T-helper 17 cell (primary cell): ENCODE measurements around the gene BAG1. TPM values are rescaled to one million over a fixed set of nuclear protein-coding genes. Genes with fewer than 3 reads are reported as not detected.
A peak's percentile ranks its signal among the peaks of the same experiment; 100 is the strongest.

Experiments
- ATAC-seq: fragments of 150-1000 bp; cut with Tn5 transposase; 2 replicates; pipeline ENCODE4 v1.10.0; 2021; ENCODE audit warnings: mild to moderate bottlenecking, moderate library complexity
- DNase-seq, 3 donors: peaks; one replicate each; pipeline versions ENCODE4 v3.0.0 to v3.0.0-alpha.2; 2020 to 2021
- H3K9me3 ChIP-seq: one replicate; pipeline ENCODE4 v1.7.0; 2013; ENCODE audit warnings: low read length, mild to moderate bottlenecking; ENCODE audit not compliant: control insufficient read depth, poor library complexity, severe bottlenecking
- H3K27ac Mint-ChIP-seq: one replicate; pipeline ENCODE4 v1.8.0; 2022; ENCODE audit warnings: mild to moderate bottlenecking, moderate library complexity, mixed read lengths
- H3K27me3 Mint-ChIP-seq: one replicate; pipeline ENCODE4 v1.8.0; 2022; ENCODE audit warnings: mixed read lengths
- H3K36me3 Mint-ChIP-seq: one replicate; pipeline ENCODE4 v1.8.0; 2022; ENCODE audit warnings: low read depth, mixed read lengths
- H3K4me1 Mint-ChIP-seq: one replicate; pipeline ENCODE4 v1.8.0; 2022; ENCODE audit warnings: mild to moderate bottlenecking, mixed read lengths
- H3K4me3 Mint-ChIP-seq: one replicate; pipeline ENCODE4 v1.8.0; 2022; ENCODE audit warnings: mild to moderate bottlenecking, moderate library complexity, mixed read lengths
- total RNA-seq, 4 donors: library from RNA in 2 of 4; stranded (reverse) in 2 of 4; gene quantifications; one replicate each; pipeline ENCODE4 v1.2.3 and lab custom pipeline; 2022 to 2026

BAG1 gene
- total RNA-seq, 2 donors from 2014 or later = 51.6 to 62.5 TPM

- ATAC-seq (no peak), DNase-seq (no peak)
- Mint-ChIP-seq H3K27ac (peak overlapping the region; percentile 97), H3K4me1 (peaks cover 43% of the 10 kb centered on the region), H3K27me3 (no peaks in the 10 kb centered on the region), H3K36me3 (peaks cover 14% of the 10 kb centered on the region), H3K4me3 (no peak overlapping the region)
- no peaks in the 10 kb centered on the region for H3K9me3 ChIP-seq
Measured at GRCh38 chr9:33267151-33267767, 2.8 kb upstream of the BAG1 start.

GRCh38 chr9:33265211-33265865 lies 830 bp upstream of the BAG1 start:
- no peaks in the 10 kb centered on the region for H3K9me3 ChIP-seq
- Mint-ChIP-seq H3K36me3 (peaks cover 12% of the 10 kb centered on the region), H3K4me3 (peak overlapping the region; percentile 97), H3K27me3 (no peaks in the 10 kb centered on the region), H3K4me1 (peaks cover 37% of the 10 kb centered on the region), H3K27ac (peak overlapping the region; percentile 97)
- no peak for ATAC-seq
- DNase-seq = no peak

- DNase-seq (peak; percentile 16 to 28 (median 27)), ATAC-seq (no peak)
- H3K27me3 Mint-ChIP-seq = no peaks in the 10 kb centered on the region
- H3K36me3 Mint-ChIP-seq = peaks cover 13% of the 10 kb centered on the region
- H3K4me1 Mint-ChIP-seq = peaks cover 37% of the 10 kb centered on the region
- peak overlapping the region; percentile 97 for H3K4me3 Mint-ChIP-seq
- H3K27ac Mint-ChIP-seq = peak overlapping the region; percentile 97
- H3K9me3 ChIP-seq = no peaks in the 10 kb centered on the region
Measured at GRCh38 chr9:33264003-33264472, 470 bp downstream of the BAG1 start.

- Mint-ChIP-seq H3K36me3 (peaks cover 13% of the 10 kb centered on the region), H3K27me3 (no peaks in the 10 kb centered on the region), H3K27ac (peak overlapping the region; percentile 97), H3K4me1 (peaks cover 39% of the 10 kb centered on the region), H3K4me3 (peak overlapping the region; percentile 97)
- no peaks in the 10 kb centered on the region for H3K9me3 ChIP-seq
- ATAC-seq = no peak
- no peak for DNase-seq
Measured at GRCh38 chr9:33263131-33264002, 1.1 kb downstream of the BAG1 start.

- DNase-seq (no peak), ATAC-seq (no peak)
- Mint-ChIP-seq H3K4me1 (peaks cover 23% of the 10 kb centered on the region), H3K27ac (no peak overlapping the region), H3K4me3 (no peak overlapping the region), H3K27me3 (no peaks in the 10 kb centered on the region), H3K36me3 (peaks cover 5% of the 10 kb centered on the region)
- no peaks in the 10 kb centered on the region for H3K9me3 ChIP-seq
Measured at GRCh38 chr9:33260372-33260771, 4.1 kb downstream of the BAG1 start.

GRCh38 chr9:33257276-33257675 lies 7.2 kb downstream of the BAG1 start:
- Mint-ChIP-seq H3K4me3 (no peak overlapping the region), H3K36me3 (peaks cover 12% of the 10 kb centered on the region), H3K27me3 (no peaks in the 10 kb centered on the region), H3K27ac (no peak overlapping the region), H3K4me1 (peaks cover 7% of the 10 kb centered on the region)
- H3K9me3 ChIP-seq = no peaks in the 10 kb centered on the region
- ATAC-seq (no peak), DNase-seq (no peak)

- H3K9me3 ChIP-seq = no peaks in the 10 kb centered on the region
- DNase-seq (no peak), ATAC-seq (no peak)
- Mint-ChIP-seq H3K4me3 (no peak overlapping the region), H3K27me3 (no peaks in the 10 kb centered on the region), H3K36me3 (peaks cover 12% of the 10 kb centered on the region), H3K27ac (no peak overlapping the region), H3K4me1 (peaks cover 7% of the 10 kb centered on the region)
Measured at GRCh38 chr9:33256236-33256635, 8.3 kb downstream of the BAG1 start.

GRCh38 chr9:33255471-33255870 lies 9.0 kb downstream of the BAG1 start:
- H3K27ac Mint-ChIP-seq = no peak overlapping the region

GRCh38 chr9:33255014-33255413 lies 9.5 kb downstream of the BAG1 start:
- Mint-ChIP-seq H3K27me3 (no peaks in the 10 kb centered on the region), H3K4me1 (peaks cover 7% of the 10 kb centered on the region), H3K4me3 (no peak overlapping the region), H3K27ac (no peak overlapping the region), H3K36me3 (peaks cover 10% of the 10 kb centered on the region)
- no peak for ATAC-seq
- no peak for DNase-seq
- H3K9me3 ChIP-seq = no peaks in the 10 kb centered on the region

More at GRCh38 chr9:33255471-33255870, 9.0 kb downstream of the BAG1 start:
- Mint-ChIP-seq H3K27me3 (no peaks in the 10 kb centered on the region), H3K4me3 (no peak overlapping the region), H3K4me1 (peaks cover 7% of the 10 kb centered on the region), H3K36me3 (peaks cover 12% of the 10 kb centered on the region)
- DNase-seq (no peak), ATAC-seq (no peak)
- no peaks in the 10 kb centered on the region for H3K9me3 ChIP-seq

GRCh38 chr9:33254211-33254610 lies 10.3 kb downstream of the BAG1 start:
- Mint-ChIP-seq H3K4me1 (peaks cover 9% of the 10 kb centered on the region), H3K36me3 (peaks cover 12% of the 10 kb centered on the region), H3K27me3 (no peaks in the 10 kb centered on the region), H3K4me3 (no peak overlapping the region), H3K27ac (no peak overlapping the region)
- no peaks in the 10 kb centered on the region for H3K9me3 ChIP-seq
- no peak for DNase-seq
- no peak for ATAC-seq

- no peaks in the 10 kb centered on the region for H3K9me3 ChIP-seq
- H3K27ac Mint-ChIP-seq = no peak overlapping the region
- H3K4me3 Mint-ChIP-seq = no peak overlapping the region
- peaks cover 7% of the 10 kb centered on the region for H3K4me1 Mint-ChIP-seq
- no peaks in the 10 kb centered on the region for H3K27me3 Mint-ChIP-seq
- ATAC-seq (no peak), DNase-seq (no peak)
- peaks cover 18% of the 10 kb centered on the region for H3K36me3 Mint-ChIP-seq
Measured at GRCh38 chr9:33250458-33250995, 14.0 kb downstream of the BAG1 start.

- Mint-ChIP-seq H3K4me1 (peaks cover 7% of the 10 kb centered on the region), H3K27me3 (no peaks in the 10 kb centered on the region), H3K4me3 (no peak overlapping the region), H3K27ac (no peak overlapping the region), H3K36me3 (peaks cover 18% of the 10 kb centered on the region)
- ATAC-seq (no peak), DNase-seq (no peak)
- no peaks in the 10 kb centered on the region for H3K9me3 ChIP-seq
Measured at GRCh38 chr9:33249983-33250382, 14.5 kb downstream of the BAG1 start.

- H3K9me3 ChIP-seq = no peaks in the 10 kb centered on the region
- H3K27me3 Mint-ChIP-seq = no peaks in the 10 kb centered on the region
- no peak overlapping the region for H3K27ac Mint-ChIP-seq
- no peak overlapping the region for H3K4me3 Mint-ChIP-seq
- ATAC-seq (no peak), DNase-seq (no peak)
- H3K4me1 Mint-ChIP-seq = peaks cover 7% of the 10 kb centered on the region
- H3K36me3 Mint-ChIP-seq = peaks cover 18% of the 10 kb centered on the region
Measured at GRCh38 chr9:33249087-33249658, 15.3 kb downstream of the BAG1 start.
